NCI-H1105 (cell line): ENCODE measurements around the gene SCAF11.

Experiments used
- DNase-seq: peaks from one replicate; lab custom pipeline; 2025; lab: John Stamatoyannopoulos, UW

The SCAF11 gene

DNA sequence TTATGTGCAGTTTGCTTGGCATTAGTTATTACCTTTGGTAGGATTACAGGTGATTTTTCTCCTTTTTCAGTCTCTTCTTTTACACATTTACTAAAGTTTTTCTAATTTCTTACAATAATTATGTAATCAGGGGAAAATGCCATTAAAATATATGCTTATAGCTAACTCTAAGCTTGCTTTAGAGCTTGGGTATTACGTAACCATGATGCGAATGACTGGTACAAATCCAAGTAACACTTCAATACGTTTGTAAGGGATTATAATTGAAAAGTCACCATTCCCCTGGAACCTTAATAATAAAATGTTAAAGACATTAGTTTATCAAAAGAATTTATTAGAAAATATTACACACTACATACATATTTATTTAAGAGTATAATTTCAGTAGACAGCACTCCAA is 71.6 kb downstream of the SCAF11 start:
- DNase-seq = no peak

DNA sequence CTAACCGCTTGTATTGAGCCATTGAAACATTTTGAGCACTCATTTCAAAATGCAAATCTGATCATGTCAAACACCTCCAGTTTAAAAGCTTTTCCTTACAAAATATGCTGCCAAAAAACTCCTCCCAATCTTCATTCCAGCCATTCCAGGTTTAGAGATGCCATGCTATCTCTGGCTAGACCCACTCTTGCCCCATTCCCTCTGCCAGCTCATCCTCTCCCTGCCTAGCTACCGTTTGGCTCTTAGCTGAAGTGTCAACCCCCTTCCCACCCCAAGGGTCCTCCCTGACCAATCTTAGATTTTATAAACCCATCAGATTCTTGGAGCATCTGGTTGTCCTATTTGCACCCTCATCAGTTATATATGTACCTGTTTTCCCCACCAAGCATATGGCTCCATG is 75.0 kb downstream of the SCAF11 start:
- no peak for DNase-seq

DNA sequence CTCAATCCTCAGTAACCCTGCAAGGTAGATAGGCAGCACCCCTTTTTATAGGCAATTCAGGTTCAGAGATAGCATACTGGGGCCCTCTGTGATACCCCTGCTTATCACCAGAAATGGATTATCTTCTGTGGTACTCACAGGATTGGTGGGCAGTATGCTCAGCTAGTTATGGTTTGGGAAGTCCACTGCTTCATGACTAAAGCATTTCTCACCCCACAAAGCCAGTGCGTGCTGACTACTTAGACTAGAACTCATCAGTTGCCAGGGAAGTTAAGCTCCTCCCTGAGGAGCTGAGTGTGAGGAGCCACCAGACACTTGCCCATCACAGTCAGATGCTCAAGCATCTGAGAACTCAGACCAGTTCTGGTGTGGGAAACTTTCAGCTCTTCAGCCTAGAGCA is 76.3 kb downstream of the SCAF11 start:
- no peak for DNase-seq

GRCh38 chr12:45913631-45914030 is 76.7 kb downstream of the SCAF11 start:
- no peak for DNase-seq

GRCh38 chr12:45912774-45913173 is 77.6 kb downstream of the SCAF11 start:
- DNase-seq = peak; percentile 88

DNA sequence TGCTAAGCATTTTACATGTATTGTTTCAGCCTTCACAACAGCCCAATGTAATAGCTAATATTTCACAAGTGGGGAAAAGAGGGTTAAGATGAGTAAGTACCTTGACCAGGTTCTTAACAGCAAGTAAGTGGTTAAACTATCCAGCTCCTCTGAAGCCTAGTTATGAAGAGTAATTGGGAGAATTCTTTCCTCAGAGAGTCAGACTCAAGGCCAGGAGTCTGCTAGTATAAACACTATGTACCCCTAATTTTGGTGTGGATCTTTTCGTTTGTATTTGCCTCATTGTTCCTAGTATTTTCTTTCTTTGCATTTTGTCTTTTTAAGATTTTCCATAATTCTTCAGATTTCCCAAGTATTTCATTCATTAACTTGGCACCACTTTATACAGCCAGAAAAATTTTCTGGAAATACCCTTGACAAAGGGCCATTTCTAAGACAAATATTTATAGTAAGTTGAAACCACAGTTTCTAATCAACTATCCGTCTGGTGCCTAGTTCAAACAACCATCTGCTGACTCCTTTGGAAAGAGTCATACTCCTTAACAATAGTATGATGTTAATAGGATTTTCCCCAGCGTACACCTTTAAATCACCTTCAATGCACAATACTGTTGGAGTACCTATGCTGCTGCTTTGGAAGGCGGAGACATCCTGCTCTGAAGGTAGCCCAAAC is 81.2 kb downstream of the SCAF11 start:
- DNase-seq = no peak

GRCh38 chr12:45907955-45908354 is 82.4 kb downstream of the SCAF11 start:
- DNase-seq = no peak

- no peak for DNase-seq
These were observed 92.3 kb downstream of the SCAF11 start for GRCh38 chr12:45898094-45898493.

DNA sequence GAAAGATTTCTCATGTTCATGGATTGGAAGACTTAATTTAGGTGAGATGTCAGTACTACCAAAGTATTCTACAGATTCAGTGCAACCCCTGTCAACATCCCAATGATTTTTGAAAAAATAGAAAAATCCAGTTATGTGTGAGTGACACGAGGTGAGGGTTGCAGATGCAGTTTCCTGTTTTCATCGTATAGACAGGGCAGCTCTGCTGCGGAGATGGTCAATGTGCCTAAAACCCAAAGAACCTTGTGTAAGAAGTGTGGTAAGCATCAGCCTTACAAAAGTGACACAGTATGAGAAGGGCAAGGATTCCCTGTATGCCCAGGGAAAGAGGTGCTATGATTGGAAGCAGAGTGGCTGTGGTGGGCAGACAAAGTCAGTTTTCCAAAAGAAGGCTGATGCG is 94.4 kb downstream of the SCAF11 start:
- DNase-seq = no peak

GRCh38 chr12:45893240-45893639 is 97.1 kb downstream of the SCAF11 start:
- no peak for DNase-seq

DNA sequence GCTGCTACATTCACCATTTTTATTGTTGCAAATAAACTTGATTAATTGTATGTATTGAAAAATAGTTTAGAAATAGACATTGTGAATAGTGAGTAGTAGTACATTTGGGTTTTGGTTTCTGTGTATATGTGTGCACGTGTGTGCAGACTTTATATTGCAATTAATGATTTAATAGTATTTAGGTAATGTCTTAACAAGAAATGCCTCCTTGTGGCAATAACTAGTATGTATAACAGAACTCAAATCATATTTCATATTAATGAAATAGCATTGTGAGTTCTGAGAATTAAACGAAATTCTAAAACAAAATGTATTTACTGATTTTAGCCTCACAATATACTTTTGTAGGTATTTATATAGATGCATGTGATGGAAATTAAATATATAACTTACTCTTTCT is 100.1 kb downstream of the SCAF11 start:
- no peak for DNase-seq

GRCh38 chr12:45887544-45887943 is 102.8 kb downstream of the SCAF11 start:
- DNase-seq = no peak

GRCh38 chr12:45886685-45887084 is 103.7 kb downstream of the SCAF11 start:
- DNase-seq = no peak

DNA sequence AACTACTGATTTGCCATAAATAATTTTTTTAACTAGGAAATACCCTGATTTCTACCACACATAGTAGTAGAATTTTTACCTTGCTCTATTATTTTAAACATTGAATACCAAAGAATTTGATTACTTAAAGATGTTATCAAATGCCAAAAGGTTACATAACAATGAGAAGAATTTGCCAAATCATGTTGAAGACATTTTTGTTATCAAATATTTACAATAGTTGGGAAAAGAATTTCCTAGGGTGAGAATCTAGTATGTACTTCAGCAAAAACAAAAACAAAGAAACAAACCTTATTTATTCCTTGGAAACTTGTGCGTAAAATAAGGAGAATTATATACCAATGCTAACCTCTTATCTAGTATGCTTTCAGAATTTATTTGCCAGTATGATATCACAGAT is 107.2 kb downstream of the SCAF11 start:
- no peak for DNase-seq

- no peak for DNase-seq
These were observed 109.8 kb downstream of the SCAF11 start for GRCh38 chr12:45880533-45880932.

DNA sequence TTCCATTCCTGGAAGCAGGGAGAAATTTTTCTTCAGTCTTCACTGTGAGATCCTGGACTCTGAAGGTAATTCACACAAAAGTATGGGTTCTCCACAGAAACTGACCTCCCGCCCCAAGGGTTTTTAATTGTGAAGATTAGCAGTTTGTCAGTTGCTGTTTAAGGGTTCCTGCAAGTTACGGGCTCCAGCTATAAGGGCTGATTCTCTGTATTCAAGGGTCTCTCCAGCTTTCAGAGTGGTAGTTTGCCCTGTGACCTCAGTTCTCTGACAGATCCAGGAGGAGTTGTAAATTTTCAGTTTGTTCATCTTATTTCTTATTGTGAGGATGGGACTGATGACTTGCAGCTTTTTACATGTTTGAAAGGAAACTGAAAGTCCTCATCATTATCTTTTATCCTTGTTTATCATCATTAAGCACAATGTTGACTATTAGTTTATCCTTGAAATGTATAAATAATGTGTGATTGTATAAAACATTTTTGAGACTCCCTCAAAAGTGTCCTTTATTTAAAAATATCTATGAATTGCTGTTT is 110.9 kb downstream of the SCAF11 start:
- DNase-seq = no peak

GRCh38 chr12:45878630-45879255 is 111.6 kb downstream of the SCAF11 start:
- DNase-seq = no peak

- DNase-seq = no peak
These were observed 113.3 kb downstream of the SCAF11 start for GRCh38 chr12:45877069-45877468.

- no peak for DNase-seq
These were observed 117.9 kb downstream of the SCAF11 start for GRCh38 chr12:45872446-45872845.
